B cell (primary cell): ENCODE data around the gene GRB10. TPM values are rescaled to one million over a fixed set of nuclear protein-coding genes. Genes with fewer than 3 reads are reported as not detected.

Source experiments
- ATAC-seq: fragments of 200-7000 bp; cut with Tn5 transposase; one replicate; pipeline ENCODE4 v1.10.0; 2021; ENCODE audit warnings: low read depth, mild to moderate bottlenecking, moderate number of reproducible peaks, moderate library complexity
- CTCF ChIA-PET: fragments of 350-600 bp; sonication (Branson Sonifier 250); formaldehyde crosslinking; loops from one replicate; lab custom pipeline; 2021; ENCODE audit warnings: antibody characterized with exemption, inconsistent platforms; lab: Charles Lee
- POLR2A ChIA-PET: fragments of 350-600 bp; sonication (Branson Sonifier 250); formaldehyde crosslinking; loops from one replicate; lab custom pipeline; 2021; ENCODE audit warnings: antibody characterized with exemption; lab: Charles Lee
- DNase-seq: peaks from one replicate; pipeline ENCODE4 v3.0.0; 2013
- H2AFZ ChIP-seq: 2 replicates; pipeline ENCODE4 v1.6.1; 2012; ENCODE audit warnings: mild to moderate bottlenecking, low read depth, low read length; ENCODE audit not compliant: insufficient read depth, poor library complexity, severe bottlenecking
- H3K27ac ChIP-seq, 2 donors: 1 replicate in 1 of 2; 2 replicates in 1 of 2; pipeline ENCODE4 v1.5.1; 2012 to 2013; ENCODE audit warnings: low read length in 2 of 2, mild to moderate bottlenecking in 2 of 2, moderate library complexity in 1 of 2
- H3K27me3 ChIP-seq, 4 experiments: fragments of 200-600 bp in 1 of 4; sonication (generic) in 1 of 4; replicated peaks in 1 of 4; 1 replicate in 2 of 4; 2 replicates in 2 of 4; pipeline versions ENCODE4 v1.6.1 to v1.7.0; 2013 to 2016; ENCODE audit warnings: low read length in 3 of 4, mild to moderate bottlenecking in 2 of 4, mixed read lengths in 1 of 4, moderate library complexity in 1 of 4; ENCODE audit not compliant: insufficient read depth in 4 of 4, control insufficient read depth in 3 of 4; ENCODE audit errors: control extremely low read depth in 1 of 4
- H3K36me3 ChIP-seq, 2 experiments: replicated peaks in 1 of 2; 1 replicate in 1 of 2; 2 replicates in 1 of 2; pipeline versions ENCODE4 v1.6.1 to v1.7.1; 2013; ENCODE audit warnings: low read length in 1 of 2; ENCODE audit not compliant: insufficient read depth in 2 of 2, control insufficient read depth in 1 of 2; ENCODE audit errors: control extremely low read depth in 1 of 2, extremely low read depth in 1 of 2
- H3K4me1 ChIP-seq, 2 donors: fragments of 200-600 bp in 1 of 2; sonication (generic) in 1 of 2; 1 replicate in 1 of 2; 2 replicates in 1 of 2; pipeline versions ENCODE4 v1.5.1 to v1.6.1; 2013 to 2017; ENCODE audit warnings: low read length in 2 of 2; ENCODE audit not compliant: control insufficient read depth in 2 of 2, insufficient read depth in 2 of 2
- H3K4me2 ChIP-seq: replicated peaks from 2 replicates; pipeline ENCODE3; 2012; ENCODE audit warnings: mild to moderate bottlenecking, low read depth, low read length; ENCODE audit not compliant: poor library complexity, severe bottlenecking
- H3K4me3 ChIP-seq, 5 experiments: fragments of 200-600 bp in 1 of 5; sonication (generic) in 1 of 5; 1 replicate in 3 of 5; 2 replicates in 2 of 5; pipeline versions ENCODE4 v1.5.1 to v1.7.0; 2011 to 2016; ENCODE audit warnings: low read length in 4 of 5, mild to moderate bottlenecking in 4 of 5, low read depth in 2 of 5, control low read depth in 1 of 5, moderate library complexity in 1 of 5; ENCODE audit not compliant: insufficient read depth in 1 of 5; ENCODE audit errors: control extremely low read depth in 1 of 5, extremely low read depth in 1 of 5
- H3K79me2 ChIP-seq: fragments of 200-600 bp; sonication (generic); one replicate; pipeline ENCODE4 v1.6.0; 2016; ENCODE audit warnings: low read length; ENCODE audit not compliant: control insufficient read depth, insufficient read depth
- H3K9ac ChIP-seq: fragments of 200-600 bp; sonication (generic); 2 replicates; pipeline ENCODE4 v1.6.1; 2017; ENCODE audit warnings: mild to moderate bottlenecking, low read length, moderate library complexity
- H3K9me3 ChIP-seq, 3 donors: one replicate each; pipeline versions ENCODE4 v1.6.1 to v1.7.1; 2013; ENCODE audit warnings: low read length in 2 of 3; ENCODE audit not compliant: control insufficient read depth in 2 of 3, insufficient read depth in 1 of 3; ENCODE audit errors: control extremely low read depth in 1 of 3
- H4K20me1 ChIP-seq: 2 replicates; pipeline ENCODE4 v1.6.0; 2012; ENCODE audit warnings: mild to moderate bottlenecking, low read length; ENCODE audit not compliant: insufficient read depth, control insufficient read depth, poor library complexity, severe bottlenecking
- H3K27ac Mint-ChIP-seq: one replicate; pipeline ENCODE4 v1.8.0; 2021; ENCODE audit warnings: mixed read lengths
- H3K27me3 Mint-ChIP-seq: one replicate; pipeline ENCODE4 v1.8.0; 2021; ENCODE audit warnings: mixed read lengths
- H3K4me1 Mint-ChIP-seq: one replicate; pipeline ENCODE4 v1.8.0; 2021; ENCODE audit warnings: mixed read lengths
- H3K4me3 Mint-ChIP-seq: one replicate; pipeline ENCODE4 v1.8.0; 2021; ENCODE audit warnings: mixed read lengths
- H3K9me3 Mint-ChIP-seq: one replicate; pipeline ENCODE4 v1.8.0; 2022; ENCODE audit warnings: mixed read lengths; ENCODE audit not compliant: insufficient read depth
- CTCF ChIP-seq: fragments of 200-600 bp; IDR thresholded peaks from one replicate; pipeline ENCODE4 v1.8.0; 2022; ENCODE audit warnings: antibody characterized with exemption, mild to moderate bottlenecking
- EZH2 ChIP-seq: IDR thresholded peaks from 2 replicates; pipeline ENCODE4 v1.6.1; 2012; ENCODE audit warnings: borderline replicate concordance, low read depth, mild to moderate bottlenecking, moderate library complexity, low read length; ENCODE audit not compliant: insufficient read depth, poor library complexity, severe bottlenecking
- WGBS: methylation state at CpG from one replicate; pipeline ENCODE4 v1.1.5; 2013; ENCODE audit warnings: missing lambda C conversion rate; ENCODE audit not compliant: insufficient coverage; 5-methylcytosine and 5-hydroxymethylcytosine counted together
- intact Hi-C: fragments of 100-400 bp; cut with micrococcal nuclease; formaldehyde crosslinking; loops from one replicate; pipeline ENCODE4 v1.10.0; 2022
- polyA plus RNA-seq: library from polyadenylated mRNA; depleted of rRNA; stranded (reverse); fragments of >200 nt; gene quantifications from 2 replicates; pipeline ENCODE4 v1.2.3, GENCODE V29; 2012
- total RNA-seq, 2 donors: library from RNA; stranded (reverse); fragments of 120-200 nt in 1 of 2; gene quantifications; 1 replicate in 1 of 2; 2 replicates in 1 of 2; pipeline versions ENCODE4 v1.2.3 to v1.2.4, GENCODE V29; 2013 to 2022

Gene GRB10
- total and polyA plus RNA-seq, 2 donors (not counting 1 experiment from before 2014, with no cell fraction given): 0.04 TPM; not detected in 1

- no peaks in the 10 kb centered on the region for H3K36me3 ChIP-seq
- POLR2A ChIA-PET: no interaction called here
Observed at GRCh38 chr7:50684011-50684712, 98.5 kb downstream of the GRB10 start.

More at GRCh38 chr7:50684011-50684712, 98.5 kb downstream of the GRB10 start:
- peaks cover 45% of the 10 kb centered on the region for H3K27me3 Mint-ChIP-seq
- Histone ChIP-seq H4K20me1 (no peaks in the 10 kb centered on the region), H3K4me2 (no peak overlapping the region), H3K9ac (no peak overlapping the region), H3K27ac (no peak overlapping the region), H3K27me3 (peaks cover 0 to 2% (median 0%) of the 10 kb centered on the region in 4 experiments), H3K79me2 (no peaks in the 10 kb centered on the region), H3K9me3 (no peaks in the 10 kb centered on the region), H3K4me1 (peaks cover 8 to 10% of the 10 kb centered on the region in 2 donors), H3K4me3 (no peak overlapping the region), H2AFZ (no peak overlapping the region)
- WGBS: 53% methylated on average over 1 of the region's 5 CpGs
- no peak overlapping the region for H3K27ac Mint-ChIP-seq
- DNase-seq (no peak), ATAC-seq (no peak)
- H3K4me1 Mint-ChIP-seq: peaks cover 5% of the 10 kb centered on the region
- TF ChIP-seq CTCF: no peak
- no peak for TF ChIP-seq EZH2
- H3K4me3 Mint-ChIP-seq: no peak overlapping the region
- intact Hi-C loops: no loop called here
- CTCF ChIA-PET: no interaction called here
- no peaks in the 10 kb centered on the region for H3K9me3 Mint-ChIP-seq
